HG02884 (cell line): ENCODE data around the gene ASB1.

Experiments
- ATAC-seq: cut with Tn5 transposase; IDR thresholded peaks from one replicate; pipeline ENCODE4 v1.9.1; 2021; ENCODE audit warnings: mild to moderate bottlenecking, moderate library complexity; ENCODE audit not compliant: unreplicated experiment

Gene ASB1

DNA sequence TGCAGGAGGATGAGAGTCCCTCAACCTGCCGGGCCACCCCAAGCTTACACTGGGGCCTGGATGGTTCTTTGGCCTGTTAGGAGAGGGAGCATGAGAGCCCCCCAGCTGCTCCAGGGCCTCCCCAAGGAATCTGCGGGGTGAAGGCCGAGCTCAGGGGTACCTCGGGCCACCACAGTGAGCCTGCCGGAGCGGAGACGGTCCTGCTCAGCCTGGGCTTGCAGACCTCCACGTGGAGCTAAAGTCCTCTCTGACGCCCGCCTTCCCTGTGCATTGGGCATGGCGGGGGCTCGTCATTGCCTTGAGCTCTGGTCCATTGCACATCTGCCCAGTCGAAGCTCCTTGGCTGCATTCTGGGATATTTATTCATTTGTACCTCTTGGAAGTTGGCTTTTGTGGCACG, 62.7 kb downstream of the ASB1 start:
- no peak for ATAC-seq

DNA sequence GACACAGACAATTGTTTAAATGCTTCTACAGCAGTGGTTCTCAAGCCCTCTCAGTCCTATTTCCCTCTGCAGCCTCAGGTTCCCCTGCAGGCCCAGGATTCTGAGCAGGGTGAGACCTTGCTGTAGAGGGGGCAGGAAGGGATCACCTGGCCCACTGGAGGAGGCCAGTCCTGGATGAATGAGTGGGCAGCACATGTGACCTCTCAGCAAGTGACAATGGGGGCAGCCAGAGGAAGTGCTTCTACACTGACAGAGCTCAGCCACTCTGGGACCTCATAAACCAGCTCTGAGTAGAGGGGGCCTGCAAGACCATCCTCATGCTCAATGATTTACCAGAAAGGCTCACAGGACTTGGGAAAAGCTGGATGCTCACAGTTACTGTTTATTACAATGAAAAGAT, 63.2 kb downstream of the ASB1 start:
- no peak for ATAC-seq

DNA sequence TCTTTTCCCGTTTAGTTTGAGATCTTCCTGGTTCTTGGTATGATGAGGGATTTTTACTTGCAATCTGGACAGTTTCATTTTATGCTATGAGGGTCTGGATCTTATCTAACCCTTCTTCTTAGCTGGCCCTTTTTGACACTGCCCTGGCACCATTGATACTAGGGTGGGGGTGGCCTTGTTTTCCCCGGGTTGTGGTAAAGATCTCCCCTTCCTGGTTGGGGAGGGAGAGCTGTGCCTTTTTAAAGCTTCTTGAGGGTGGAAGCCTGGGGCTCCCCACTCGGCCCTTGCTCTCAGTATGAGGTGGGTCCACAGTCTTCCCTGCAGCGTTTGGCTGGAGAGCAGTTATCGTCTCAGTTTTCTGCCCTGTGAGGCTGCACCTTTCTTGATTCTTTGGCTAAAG, 66.1 kb downstream of the ASB1 start:
- no peak for ATAC-seq

DNA sequence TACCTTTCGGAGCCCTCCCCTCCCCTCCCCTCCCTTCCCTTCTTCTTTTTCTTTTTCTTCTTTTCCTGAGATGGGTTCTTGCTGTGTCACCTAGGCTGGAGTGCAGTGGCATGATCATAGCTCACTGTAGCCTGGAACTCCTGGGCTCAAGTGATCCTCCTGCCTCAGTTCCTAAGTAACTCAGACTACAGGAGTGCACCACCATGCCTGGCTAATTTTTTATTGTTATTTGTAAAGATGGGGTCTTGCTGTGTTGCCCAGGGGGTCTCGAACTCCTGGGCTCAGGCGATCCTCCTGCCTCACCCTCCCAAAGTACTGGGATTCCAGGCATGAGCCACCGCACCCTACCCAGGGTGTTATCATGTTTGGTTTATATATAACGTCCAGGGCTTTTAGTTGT, 66.7 kb downstream of the ASB1 start:
- no peak for ATAC-seq

DNA sequence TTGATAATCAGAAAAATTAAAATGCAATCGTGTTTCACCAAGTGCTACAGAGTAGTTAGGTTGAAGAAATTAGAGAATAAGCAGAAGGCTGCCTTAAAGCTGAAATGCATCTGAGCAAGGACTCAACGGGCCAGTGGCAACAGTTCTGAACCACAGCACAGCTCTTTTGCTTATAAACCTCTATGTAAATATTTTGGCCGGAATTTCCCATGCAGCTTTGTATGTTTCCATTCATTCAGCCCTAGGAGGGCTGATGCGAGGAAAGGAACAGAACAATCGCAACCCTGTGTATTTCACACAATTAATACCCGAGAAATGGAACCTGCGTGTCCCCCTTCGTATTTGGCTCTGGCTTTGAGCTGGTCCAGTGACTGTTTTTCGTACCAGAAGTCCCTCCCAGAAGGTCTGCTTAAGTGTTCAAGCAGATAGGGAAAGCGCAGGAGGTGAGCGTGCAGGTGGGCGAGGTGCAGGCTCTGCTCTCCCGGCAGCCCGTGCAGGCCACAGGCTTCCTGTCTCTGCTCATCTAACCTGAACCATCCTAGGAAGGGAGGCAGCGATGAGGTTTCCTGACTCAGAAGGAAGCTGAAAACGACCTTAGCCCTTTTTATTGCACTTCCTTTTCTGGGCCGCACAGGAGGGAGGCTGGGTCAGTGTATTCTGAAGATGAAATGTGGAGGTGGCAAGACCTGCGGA, 67.3 kb downstream of the ASB1 start:
- no peak for ATAC-seq

DNA sequence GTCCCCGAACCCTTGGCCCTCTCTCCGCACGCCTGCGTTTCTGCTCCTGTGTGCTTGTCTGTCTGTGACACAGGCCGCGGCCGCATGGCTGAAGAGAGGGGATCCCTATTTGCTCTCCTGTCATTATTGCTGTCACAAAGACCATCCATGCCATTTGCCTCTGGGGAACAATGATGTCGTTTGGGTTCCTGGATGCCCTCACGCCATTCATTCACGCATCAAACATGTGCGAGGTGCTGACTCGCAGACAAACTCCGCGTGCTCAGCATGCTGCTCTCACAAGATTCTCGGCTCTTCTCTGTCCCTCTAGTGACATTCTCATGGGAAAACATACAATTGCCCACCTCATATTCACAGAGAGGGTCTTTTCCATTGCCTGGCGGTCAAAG, 67.8 kb downstream of the ASB1 start:
- no peak for ATAC-seq

DNA sequence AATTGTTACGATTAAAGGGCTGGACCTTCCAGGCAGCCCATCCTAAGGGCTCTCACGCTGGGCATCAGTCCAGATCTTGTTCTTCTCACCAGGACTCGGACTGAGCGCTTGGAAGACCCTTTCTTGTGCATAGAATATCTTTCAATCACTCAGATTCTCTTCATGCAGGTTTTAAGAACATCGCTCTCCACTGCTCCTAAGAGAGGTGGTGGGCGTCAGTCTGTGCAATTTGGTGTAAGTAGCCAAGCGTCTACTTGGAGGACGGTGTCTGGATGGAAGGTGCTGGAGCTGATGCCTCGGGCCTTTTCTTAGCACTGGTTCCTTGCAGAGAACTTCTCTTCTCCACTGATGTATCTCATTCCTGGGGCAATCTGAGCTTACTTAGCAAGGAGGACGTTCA, 68.7 kb downstream of the ASB1 start:
- no peak for ATAC-seq

DNA sequence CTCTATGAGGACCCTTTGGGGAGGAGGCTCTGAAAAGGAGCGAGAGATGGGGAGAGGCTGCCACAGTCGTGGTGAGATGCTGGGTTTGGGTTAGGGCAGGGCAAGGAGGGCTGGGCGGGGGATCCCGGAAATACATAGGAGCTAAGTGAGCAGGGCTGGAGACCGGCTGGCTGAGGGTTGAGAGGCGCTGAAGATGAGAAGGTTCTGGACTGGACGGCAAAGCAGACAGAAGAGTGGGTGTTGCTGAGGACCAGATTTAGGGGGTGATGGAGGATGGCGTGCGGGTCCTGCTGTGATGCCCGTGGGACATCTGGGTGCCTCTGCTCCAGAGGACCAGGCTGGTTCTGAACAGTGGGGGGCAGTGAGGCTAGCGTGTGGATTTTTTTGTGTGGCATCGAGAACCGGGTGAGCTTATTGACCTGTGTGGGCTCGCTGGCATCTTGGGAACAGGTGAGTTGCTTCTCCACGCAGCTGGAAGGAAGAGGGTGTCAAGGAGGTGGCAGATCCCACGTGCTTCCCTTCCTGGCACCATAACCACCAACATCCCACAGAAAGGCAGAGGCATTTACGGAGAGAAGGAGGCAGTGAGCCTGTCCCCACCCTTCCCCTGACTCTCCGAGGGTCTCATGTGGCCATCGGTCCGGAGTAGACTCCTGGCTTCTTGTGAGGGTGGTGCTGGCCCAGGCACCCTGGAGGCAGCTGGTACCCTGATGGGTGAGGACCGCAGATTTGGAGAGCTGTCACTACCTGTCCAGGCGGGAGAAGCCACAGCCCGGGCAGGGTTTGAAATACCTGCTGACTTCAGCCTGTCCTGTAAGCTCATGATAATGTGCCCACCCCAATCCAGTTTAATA, 70.3 kb downstream of the ASB1 start:
- ATAC-seq = no peak

DNA sequence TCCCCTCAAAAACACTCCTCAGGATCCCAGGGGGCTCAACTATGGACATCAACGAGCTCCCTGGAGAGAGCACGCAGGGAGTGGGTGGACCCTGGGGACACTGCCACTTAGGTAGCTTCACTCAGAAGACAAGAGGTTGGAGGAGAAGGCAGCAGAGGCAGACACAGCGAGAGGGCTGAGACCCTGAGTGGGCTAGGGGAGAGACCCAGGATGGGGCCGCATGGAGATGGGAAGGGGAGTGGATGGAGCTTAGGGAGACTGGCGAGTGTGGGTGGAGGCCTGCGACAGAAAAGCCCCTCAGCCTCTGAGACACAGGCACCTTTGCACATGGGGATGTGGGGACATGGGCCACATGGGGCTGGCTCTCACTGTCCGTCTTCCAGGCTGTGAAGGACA, 70.9 kb downstream of the ASB1 start:
- no peak for ATAC-seq

DNA sequence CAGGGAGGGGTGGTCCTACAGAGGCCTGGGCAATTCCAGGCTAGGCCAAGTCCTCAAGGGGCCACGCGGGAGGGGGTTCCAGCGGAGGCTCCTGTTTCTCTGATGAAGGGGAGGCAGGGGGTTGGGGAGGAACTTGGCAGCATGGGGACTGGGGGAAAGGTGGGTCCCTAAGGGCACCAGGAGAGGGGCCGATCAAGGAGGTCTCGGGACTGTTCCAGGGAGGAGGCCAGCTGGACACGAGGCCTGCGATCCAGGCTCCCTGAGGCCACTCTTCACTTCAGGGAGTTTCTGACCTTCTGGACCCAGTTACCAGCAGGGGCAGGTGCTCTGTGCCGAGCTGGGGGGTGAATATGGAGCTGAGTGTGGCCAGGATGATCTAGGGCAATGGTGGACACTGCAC, 71.5 kb downstream of the ASB1 start:
- no peak for ATAC-seq

DNA sequence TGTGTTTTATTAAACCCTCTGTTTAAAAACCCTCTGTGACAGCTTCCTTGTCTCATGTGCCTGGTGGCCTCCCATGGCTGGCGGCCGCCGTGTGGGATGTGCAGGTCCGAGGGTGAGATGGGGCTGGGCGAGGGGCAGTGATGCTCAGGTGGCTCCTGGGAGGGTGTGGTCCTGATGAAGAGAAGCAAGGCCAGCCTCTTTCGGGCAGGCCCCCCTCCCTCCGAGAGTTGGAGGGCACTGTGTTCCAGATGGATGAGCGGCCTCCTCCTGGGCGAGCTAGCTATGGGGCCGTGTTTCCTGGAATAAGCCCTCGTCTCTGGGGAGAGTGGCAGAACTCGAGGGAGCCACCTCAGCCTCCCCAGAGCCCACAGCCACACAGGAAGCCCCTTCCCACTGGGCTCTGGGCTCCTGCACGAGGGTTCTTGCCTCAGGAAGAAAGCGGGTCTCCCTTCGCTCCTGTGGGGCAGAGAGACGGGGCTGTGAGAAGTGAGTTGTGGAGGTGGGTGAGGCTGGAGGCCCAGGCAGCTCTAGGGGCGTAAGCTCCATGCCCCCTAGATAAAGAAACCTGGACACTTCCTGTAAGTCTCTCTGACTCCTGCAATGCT, 72.1 kb downstream of the ASB1 start:
- no peak for ATAC-seq

DNA sequence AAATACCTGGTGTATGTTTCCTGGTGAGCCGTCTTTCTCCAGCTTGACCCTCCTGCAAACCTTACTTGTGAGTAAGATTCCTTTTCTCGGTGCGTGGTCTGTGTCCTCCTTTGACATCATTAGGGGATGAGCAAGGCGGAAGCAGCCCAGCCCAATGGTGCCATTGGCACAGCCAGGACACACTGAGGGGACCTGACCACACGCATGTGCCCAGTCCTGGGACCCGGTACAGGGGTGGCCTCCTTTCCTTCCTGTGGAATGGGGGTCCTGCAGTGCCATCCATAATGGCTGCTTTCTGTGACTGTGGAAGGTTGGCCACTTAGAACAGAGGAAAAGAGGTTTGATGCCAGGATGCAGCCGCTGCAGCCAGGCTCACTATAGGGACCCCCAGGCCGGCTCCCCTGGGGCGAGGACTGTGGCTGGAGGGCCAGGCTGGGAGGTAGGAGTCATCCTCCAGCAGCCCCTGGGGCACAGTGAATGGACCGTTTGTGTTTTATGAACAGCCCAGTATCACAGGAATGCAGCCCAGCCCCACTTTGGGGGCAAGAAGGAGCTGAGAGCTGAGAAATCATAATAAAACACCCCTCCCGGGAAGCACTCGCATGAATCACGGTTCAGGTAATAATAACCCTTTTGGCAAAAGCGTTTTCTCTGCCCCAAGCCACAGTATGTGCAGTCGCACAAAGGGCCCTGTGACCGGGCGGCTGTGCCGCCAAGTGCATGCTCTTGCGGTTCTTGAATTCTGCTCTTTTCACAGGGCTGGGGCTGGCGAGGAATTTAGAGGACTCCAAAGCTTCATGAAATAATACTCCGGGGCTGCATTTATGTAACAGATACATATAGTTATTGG, 73.2 kb downstream of the ASB1 start:
- no peak for ATAC-seq

DNA sequence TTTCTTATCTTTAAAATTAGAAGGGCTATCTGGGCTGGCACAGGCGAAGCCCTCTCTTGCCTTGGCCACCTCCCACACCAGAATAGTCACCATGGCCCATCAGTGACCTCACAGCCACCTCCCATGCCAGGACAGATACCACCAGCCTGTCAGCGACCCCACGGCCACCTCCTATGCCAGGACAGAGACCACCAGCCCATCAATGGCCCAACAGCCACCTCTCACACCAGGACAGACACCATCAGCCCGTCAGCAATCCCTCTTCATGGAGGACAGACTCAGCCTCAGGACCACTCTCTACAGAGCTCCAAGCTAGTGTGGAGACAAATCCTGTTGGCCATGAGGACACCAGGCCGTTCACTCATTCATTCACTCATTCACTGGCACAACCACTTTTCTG, 74.6 kb downstream of the ASB1 start:
- no peak for ATAC-seq
